ENCODE measurements around the gene ANXA4.
"Not testable (repeated sequence)": the region's sequence is repeated elsewhere in the genome, so short reads cannot be mapped to it uniquely, and the experiment has no call there.

The ANXA4 gene

GRCh38 chr2:69810550-69810949, 68.6 kb downstream of the ANXA4 start:
- DNase-seq (ENCODE audit: low read depth): no peak

- no peak for DNase-seq (ENCODE audit: low read depth)
Observed at GRCh38 chr2:69811018-69811417, 69.1 kb downstream of the ANXA4 start.

GRCh38 chr2:69811591-69811990, 69.7 kb downstream of the ANXA4 start:
- DNase-seq (ENCODE audit: low read depth): no peak

- DNase-seq (ENCODE audit: low read depth): no peak
Observed at GRCh38 chr2:69815717-69816116, 73.8 kb downstream of the ANXA4 start.

- peak; percentile 69 for DNase-seq (ENCODE audit: low read depth)
Observed at GRCh38 chr2:69816923-69817542, 75.1 kb downstream of the ANXA4 start.

- no peak for DNase-seq (ENCODE audit: low read depth)
Observed at GRCh38 chr2:69817729-69818501, 76.0 kb downstream of the ANXA4 start.

- DNase-seq (ENCODE audit: low read depth): peak; percentile 43
Observed at GRCh38 chr2:69827796-69828540, 86.0 kb downstream of the ANXA4 start.

GRCh38 chr2:69828938-69829255, 87.0 kb downstream of the ANXA4 start:
- DNase-seq (ENCODE audit: low read depth): no peak

GRCh38 chr2:69829256-69830044, 87.5 kb downstream of the ANXA4 start, which contains the start of gene GMCL1:
TSS of gene GMCL1 (plus strand) at chr2:69829660. CDS start at chr2:69829893, 233 bp downstream.
- peak; percentile 91 for DNase-seq (ENCODE audit: low read depth)

- no peak for DNase-seq (ENCODE audit: low read depth)
Observed at GRCh38 chr2:69830045-69830905, 88.3 kb downstream of the ANXA4 start.

GRCh38 chr2:69830906-69831241, 88.9 kb downstream of the ANXA4 start:
- DNase-seq (ENCODE audit: low read depth): not testable (repeated sequence)

- no peak for DNase-seq (ENCODE audit: low read depth)
Observed at GRCh38 chr2:69831354-69831905, 89.5 kb downstream of the ANXA4 start.

GRCh38 chr2:69833752-69834151, 91.8 kb downstream of the ANXA4 start:
- no peak for DNase-seq (ENCODE audit: low read depth)

- DNase-seq (ENCODE audit: low read depth): no peak
Observed at GRCh38 chr2:69835666-69836065, 93.7 kb downstream of the ANXA4 start.

GRCh38 chr2:69836316-69836715, 94.4 kb downstream of the ANXA4 start:
- no peak for DNase-seq (ENCODE audit: low read depth)

GRCh38 chr2:69837533-69837932, 95.6 kb downstream of the ANXA4 start:
- no peak for DNase-seq (ENCODE audit: low read depth)

- DNase-seq (ENCODE audit: low read depth): no peak
Observed at GRCh38 chr2:69843993-69844392, 102.1 kb downstream of the ANXA4 start.

- DNase-seq (ENCODE audit: low read depth): no peak
Observed at GRCh38 chr2:69844560-69844959, 102.6 kb downstream of the ANXA4 start.

GRCh38 chr2:69846182-69847067, 104.5 kb downstream of the ANXA4 start:
- no peak for DNase-seq (ENCODE audit: low read depth)

Data from fibroblast of the conjunctiva (primary cell).